Measurements from ENCODE around the gene CEP41.

CEP41 gene

GRCh38 chr7:130346177-130346905 lies 94.5 kb downstream of the CEP41 start:
- DNase-seq: peak; percentile 44

- DNase-seq: no peak
Measured at GRCh38 chr7:130345725-130346124, 95.1 kb downstream of the CEP41 start.

GRCh38 chr7:130345136-130345535 lies 95.7 kb downstream of the CEP41 start:
- DNase-seq: no peak

GRCh38 chr7:130344271-130344866 lies 96.4 kb downstream of the CEP41 start, which contains the start of gene CPA5:
CPA5 (plus strand) TSS chr7:130344816; CDS start chr7:130346486, 1,670 bp downstream.
- no peak for DNase-seq

Measured in fibroblast of upper back skin (primary cell).